Measurements from ENCODE around the gene NCKAP5L. TPM values are rescaled to one million over a fixed set of nuclear protein-coding genes. Genes with fewer than 3 reads are reported as not detected.

Gene NCKAP5L
- total and polyA plus RNA-seq, 2 of the 8 experiments (the other 6 are each of a cell fraction or from before 2014, with no cell fraction given), result 9.4 to 27.9 TPM

- TF ChIP-seq TAF1 (IDR thresholded peaks at IDR 0.05; ENCODE audit: low read depth, low read length), result no peak
Observed at GRCh38 chr12:49763006-49763591, 65.1 kb downstream of the NCKAP5L start (continued).

Data from H1 (cell line).